ENCODE data around the gene ARID1B. TPM values are rescaled to one million over a fixed set of nuclear protein-coding genes. Genes with fewer than 3 reads are reported as not detected.

Gene ARID1B
- total and polyA plus RNA-seq, 11 donors: 15.3 to 76.1 (median 40.7) TPM

GRCh38 chr6:156917213-156917612, 140.0 kb downstream of the ARID1B start:
- ATAC-seq: peak in 1 of 4 donors; percentile 39

GRCh38 chr6:156918647-156919046, 141.5 kb downstream of the ARID1B start:
- DNase-seq (no peak), ATAC-seq (peak in 1 of 4 donors; percentile 40)
- TF ChIP-seq CTCF (IDR thresholded peaks at IDR 0.05) (no peak), POLR2A (IDR thresholded peaks at IDR 0.05) (no peak)
- H3K9me3 ChIP-seq: no peaks in the 10 kb centered on the region
- no peaks in the 10 kb centered on the region for H3K27me3 ChIP-seq
- H3K36me3 ChIP-seq: no peaks in the 10 kb centered on the region
- intact Hi-C loops (cut with DNase I): no loop called here
- no peak overlapping the region for H3K4me3 ChIP-seq
- peak overlapping the region in 1 of 12 donors; percentile 8 for H3K27ac ChIP-seq
- peaks cover 0 to 58% (median 32%) of the 10 kb centered on the region in 12 donors for H3K4me1 ChIP-seq
- WGBS, 4 donors: 37 to 56% (median 54%) methylated on average over 7 of the region's 7 CpGs

More at GRCh38 chr6:156917213-156917612, 140.0 kb downstream of the ARID1B start:
- intact Hi-C loops (cut with DNase I): no loop called here
- no peak overlapping the region for H3K4me3 ChIP-seq
- DNase-seq: no peak
- 77 to 83% (median 78%) methylated on average over 5 of the region's 5 CpGs for WGBS, 4 donors
- no peak for TF ChIP-seq CTCF (IDR thresholded peaks at IDR 0.05)
- no peak for TF ChIP-seq POLR2A (IDR thresholded peaks at IDR 0.05)
- H3K27me3 ChIP-seq: no peaks in the 10 kb centered on the region
- H3K36me3 ChIP-seq: no peaks in the 10 kb centered on the region
- H3K9me3 ChIP-seq: no peaks in the 10 kb centered on the region
- H3K4me1 ChIP-seq: peaks cover 0 to 53% (median 31%) of the 10 kb centered on the region in 12 donors
- peak overlapping the region in 1 of 12 donors; percentile 10 for H3K27ac ChIP-seq

GRCh38 chr6:156919370-156919769, 142.2 kb downstream of the ARID1B start:
- intact Hi-C loops (cut with DNase I): no loop called here
- no peak for DNase-seq
- H3K9me3 ChIP-seq: no peaks in the 10 kb centered on the region
- H3K27ac ChIP-seq: no peak overlapping the region
- H3K27me3 ChIP-seq: no peaks in the 10 kb centered on the region
- TF ChIP-seq POLR2A (IDR thresholded peaks at IDR 0.05) (no peak), CTCF (IDR thresholded peaks at IDR 0.05) (no peak)
- peak in 3 of 4 donors; percentile 33 to 59 (median 42) for ATAC-seq
- peaks cover 0 to 60% (median 35%) of the 10 kb centered on the region in 12 donors for H3K4me1 ChIP-seq
- H3K4me3 ChIP-seq: no peak overlapping the region
- H3K36me3 ChIP-seq: no peaks in the 10 kb centered on the region
- 94 to 100% (median 98%) methylated on average over 2 of the region's 2 CpGs for WGBS, 4 donors

- peaks cover 0 to 60% (median 36%) of the 10 kb centered on the region in 12 donors for H3K4me1 ChIP-seq
- 89 to 94% (median 92%) methylated on average over 5 of the region's 5 CpGs for WGBS, 4 donors
- no peaks in the 10 kb centered on the region for H3K27me3 ChIP-seq
- no peak for ATAC-seq
- TF ChIP-seq CTCF (IDR thresholded peaks at IDR 0.05) (no peak), POLR2A (IDR thresholded peaks at IDR 0.05) (no peak)
- H3K4me3 ChIP-seq: no peak overlapping the region
- no peak overlapping the region for H3K27ac ChIP-seq
- intact Hi-C loops (cut with DNase I): no loop called here
- no peak for DNase-seq
- no peaks in the 10 kb centered on the region for H3K36me3 ChIP-seq
- H3K9me3 ChIP-seq: no peaks in the 10 kb centered on the region
Measured at GRCh38 chr6:156919814-156920369, 142.7 kb downstream of the ARID1B start.
